Measurements from ENCODE around the gene NKX6-2.
"Not testable (repeated sequence)": the region's sequence is repeated elsewhere in the genome, so short reads cannot be mapped to it uniquely, and the experiment has no call there.

NKX6-2 gene

GRCh38 chr10:132793871-132794849 lies 8.2 kb upstream of the NKX6-2 start:
- no peak overlapping the region for H3K4me3 ChIP-seq (ENCODE audit: low read length)
- DNase-seq (ENCODE audit: low read depth), result peak; percentile 4
- TF ChIP-seq, protein P1, sequence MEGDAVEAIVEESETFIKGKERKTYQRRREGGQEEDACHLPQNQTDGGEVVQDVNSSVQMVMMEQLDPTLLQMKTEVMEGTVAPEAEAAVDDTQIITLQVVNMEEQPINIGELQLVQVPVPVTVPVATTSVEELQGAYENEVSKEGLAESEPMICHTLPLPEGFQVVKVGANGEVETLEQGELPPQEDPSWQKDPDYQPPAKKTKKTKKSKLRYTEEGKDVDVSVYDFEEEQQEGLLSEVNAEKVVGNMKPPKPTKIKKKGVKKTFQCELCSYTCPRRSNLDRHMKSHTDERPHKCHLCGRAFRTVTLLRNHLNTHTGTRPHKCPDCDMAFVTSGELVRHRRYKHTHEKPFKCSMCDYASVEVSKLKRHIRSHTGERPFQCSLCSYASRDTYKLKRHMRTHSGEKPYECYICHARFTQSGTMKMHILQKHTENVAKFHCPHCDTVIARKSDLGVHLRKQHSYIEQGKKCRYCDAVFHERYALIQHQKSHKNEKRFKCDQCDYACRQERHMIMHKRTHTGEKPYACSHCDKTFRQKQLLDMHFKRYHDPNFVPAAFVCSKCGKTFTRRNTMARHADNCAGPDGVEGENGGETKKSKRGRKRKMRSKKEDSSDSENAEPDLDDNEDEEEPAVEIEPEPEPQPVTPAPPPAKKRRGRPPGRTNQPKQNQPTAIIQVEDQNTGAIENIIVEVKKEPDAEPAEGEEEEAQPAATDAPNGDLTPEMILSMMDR (conservative IDR thresholded peaks at IDR 0.05; ENCODE audit: low read length), result no peak

DNA sequence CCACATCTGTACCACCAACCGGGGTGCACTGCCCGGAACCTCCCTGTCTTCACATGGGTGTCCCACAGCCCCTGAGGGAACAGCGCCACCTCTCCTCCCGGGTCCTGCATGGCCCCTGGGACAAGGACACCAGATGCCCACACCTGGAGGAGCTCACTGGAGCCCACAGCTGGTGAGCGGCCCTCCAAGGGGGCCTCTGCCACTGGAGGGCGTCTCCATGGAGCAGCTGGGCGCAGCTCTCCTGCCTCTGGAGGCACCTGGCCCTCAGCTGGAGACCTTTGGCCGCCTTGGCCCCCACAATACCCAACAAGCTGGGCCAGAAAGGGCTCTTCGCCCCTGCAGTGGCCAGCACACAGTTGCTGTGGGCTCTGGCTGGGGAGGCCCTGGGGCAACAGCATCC lies 7.3 kb upstream of the NKX6-2 start:
- TF ChIP-seq, protein P1 (conservative IDR thresholded peaks at IDR 0.05; ENCODE audit: low read length), result no peak
- H3K4me3 ChIP-seq (ENCODE audit: low read length), result no peak overlapping the region
- DNase-seq (ENCODE audit: low read depth), result no peak

DNA sequence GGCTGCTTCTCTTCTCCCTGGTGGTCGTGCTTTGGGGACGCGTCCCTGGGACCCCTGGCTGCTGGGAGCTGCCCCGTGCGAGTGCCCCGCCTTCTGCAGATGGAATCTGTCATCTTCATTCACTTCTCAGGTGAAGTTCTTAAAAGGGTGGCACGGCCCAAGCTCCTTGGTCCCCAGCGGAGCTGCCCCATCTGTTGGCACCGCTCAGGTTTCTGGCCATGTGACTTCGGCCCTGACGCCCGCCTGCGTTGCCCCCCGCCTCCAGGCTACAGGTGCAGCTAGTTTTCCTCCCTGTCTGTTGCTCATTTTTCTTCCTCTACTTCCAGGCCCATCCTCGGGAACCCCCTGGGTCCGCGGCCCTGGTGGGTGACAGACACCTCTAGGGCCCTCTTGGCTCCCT lies 6.8 kb upstream of the NKX6-2 start:
- no peak for DNase-seq (ENCODE audit: low read depth)
- TF ChIP-seq, protein P1 (conservative IDR thresholded peaks at IDR 0.05; ENCODE audit: low read length), result no peak
- no peak overlapping the region for H3K4me3 ChIP-seq (ENCODE audit: low read length)

DNA sequence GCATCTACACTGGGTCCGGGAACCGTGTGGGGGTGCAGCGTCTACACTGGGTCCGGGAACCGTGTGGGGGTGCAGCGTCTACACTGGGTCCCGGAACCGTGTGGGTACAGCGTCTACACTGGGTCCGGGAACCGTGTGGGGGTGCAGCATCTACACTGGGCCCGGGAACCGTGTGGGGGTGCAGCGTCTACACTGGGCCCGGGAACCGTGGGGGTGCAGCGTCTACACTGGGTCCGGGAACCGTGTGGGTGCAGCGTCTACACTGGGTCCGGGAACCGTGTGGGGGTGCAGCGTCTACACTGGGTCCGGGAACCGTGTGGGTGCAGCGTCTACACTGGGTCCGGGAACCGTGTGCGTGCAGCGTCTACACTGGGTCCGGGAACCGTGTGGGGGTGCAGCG lies 6.2 kb upstream of the NKX6-2 start:
- not testable (repeated sequence) for DNase-seq (ENCODE audit: low read depth)

GRCh38 chr10:132790934-132791829 lies 5.2 kb upstream of the NKX6-2 start:
- no peak overlapping the region for H3K4me3 ChIP-seq (ENCODE audit: low read length)
- TF ChIP-seq, protein P1 (conservative IDR thresholded peaks at IDR 0.05; ENCODE audit: low read length), result no peak
- no peak for DNase-seq (ENCODE audit: low read depth)

More for the DNA sequence above, 6.2 kb upstream of the NKX6-2 start:
- H3K4me3 ChIP-seq (ENCODE audit: low read length), result not testable (repeated sequence)

- no peak for DNase-seq (ENCODE audit: low read depth)
- TF ChIP-seq, protein P1 (conservative IDR thresholded peaks at IDR 0.05; ENCODE audit: low read length), result no peak
- no peak overlapping the region for H3K4me3 ChIP-seq (ENCODE audit: low read length)
Observed at GRCh38 chr10:132790470-132790869, 4.5 kb upstream of the NKX6-2 start.

GRCh38 chr10:132789659-132790148 lies 3.8 kb upstream of the NKX6-2 start:
- TF ChIP-seq, protein P1 (conservative IDR thresholded peaks at IDR 0.05; ENCODE audit: low read length), result no peak
- DNase-seq (ENCODE audit: low read depth), result no peak
- no peak overlapping the region for H3K4me3 ChIP-seq (ENCODE audit: low read length)

Data from AG10803 (cell line).